ENCODE results near the gene GCNT4.

- TF ChIP-seq CTCF (conservative IDR thresholded peaks at IDR 0.05; ENCODE audit: low read depth in 2 of 2) (no peak), EZH2 (IDR thresholded peaks at IDR 0.05; ENCODE audit: low read depth, unreplicated experiment) (no peak), JUNB (IDR thresholded peaks at IDR 0.05; ENCODE audit: unreplicated experiment) (no peak), REST (IDR thresholded peaks at IDR 0.05; ENCODE audit: unreplicated experiment) (no peak), EZH2phosphoT487 (IDR thresholded peaks at IDR 0.05; ENCODE audit: unreplicated experiment) (no peak), POLR2AphosphoS5 (IDR thresholded peaks at IDR 0.05; ENCODE audit: low read depth) (no peak), ZNF331 (CRISPR knock-in tag; IDR thresholded peaks at IDR 0.05; ENCODE audit: low read depth) (no peak), CREB1 (CRISPR knock-in tag; IDR thresholded peaks at IDR 0.05; ENCODE audit: low read depth) (no peak), STAT1 (IDR thresholded peaks at IDR 0.05; ENCODE audit: unreplicated experiment) (no peak)
- TF ChIP-seq, protein P1, sequence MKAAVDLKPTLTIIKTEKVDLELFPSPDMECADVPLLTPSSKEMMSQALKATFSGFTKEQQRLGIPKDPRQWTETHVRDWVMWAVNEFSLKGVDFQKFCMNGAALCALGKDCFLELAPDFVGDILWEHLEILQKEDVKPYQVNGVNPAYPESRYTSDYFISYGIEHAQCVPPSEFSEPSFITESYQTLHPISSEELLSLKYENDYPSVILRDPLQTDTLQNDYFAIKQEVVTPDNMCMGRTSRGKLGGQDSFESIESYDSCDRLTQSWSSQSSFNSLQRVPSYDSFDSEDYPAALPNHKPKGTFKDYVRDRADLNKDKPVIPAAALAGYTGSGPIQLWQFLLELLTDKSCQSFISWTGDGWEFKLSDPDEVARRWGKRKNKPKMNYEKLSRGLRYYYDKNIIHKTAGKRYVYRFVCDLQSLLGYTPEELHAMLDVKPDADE (IDR thresholded peaks at IDR 0.05): no peak
Observed at GRCh38 chr5:75059912-75060545, 7.7 kb upstream of the GCNT4 start.

All from GM23338 (cell line).